AG09319 (cell line): ENCODE results near the gene CNTRL.

Source experiments
- DNase-seq: peaks from one replicate; pipeline ENCODE4 v3.0.0-alpha.2; 2010; ENCODE audit warnings: low read depth; ENCODE audit errors: extremely low read depth
- TF ChIP-seq, protein P1 (sequence below): IDR thresholded peaks from 2 replicates; pipeline ENCODE4 v1.5.1; 2011; ENCODE audit warnings: low read depth, mild to moderate bottlenecking, inconsistent platforms, low read length, moderate library complexity

The CNTRL gene

DNA sequence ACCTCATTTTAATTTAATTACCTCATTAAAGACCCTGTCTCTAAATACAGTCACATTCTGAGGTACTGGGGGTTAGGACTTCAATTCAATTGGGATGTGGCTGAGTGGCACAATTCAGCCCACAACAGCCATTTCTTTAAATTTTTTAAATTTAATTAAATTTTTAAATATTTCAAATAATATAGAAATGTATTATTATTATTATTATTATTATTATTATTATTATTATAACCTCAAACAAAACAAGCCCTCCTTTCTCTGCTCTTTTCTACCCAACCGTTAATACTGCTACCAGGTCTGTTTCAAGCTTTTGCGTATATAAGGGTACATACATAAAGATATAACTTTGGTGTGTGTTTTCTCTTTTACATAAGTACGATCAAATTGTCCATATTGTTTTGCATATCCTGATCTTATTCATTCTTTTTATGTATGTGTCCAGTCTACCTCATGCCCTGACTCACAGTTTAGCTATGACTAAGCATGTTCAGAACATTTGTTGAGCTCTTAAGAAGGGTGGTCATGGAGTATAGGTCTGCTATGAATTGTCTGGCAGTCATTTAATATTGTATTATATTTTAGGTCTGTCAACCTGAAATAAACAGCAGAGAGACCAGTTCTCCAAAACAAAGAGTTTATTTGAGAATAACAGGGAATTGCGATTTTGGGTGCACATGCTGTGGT, 143.0 kb downstream of the CNTRL start:
- DNase-seq: no peak
- TF ChIP-seq, protein P1, sequence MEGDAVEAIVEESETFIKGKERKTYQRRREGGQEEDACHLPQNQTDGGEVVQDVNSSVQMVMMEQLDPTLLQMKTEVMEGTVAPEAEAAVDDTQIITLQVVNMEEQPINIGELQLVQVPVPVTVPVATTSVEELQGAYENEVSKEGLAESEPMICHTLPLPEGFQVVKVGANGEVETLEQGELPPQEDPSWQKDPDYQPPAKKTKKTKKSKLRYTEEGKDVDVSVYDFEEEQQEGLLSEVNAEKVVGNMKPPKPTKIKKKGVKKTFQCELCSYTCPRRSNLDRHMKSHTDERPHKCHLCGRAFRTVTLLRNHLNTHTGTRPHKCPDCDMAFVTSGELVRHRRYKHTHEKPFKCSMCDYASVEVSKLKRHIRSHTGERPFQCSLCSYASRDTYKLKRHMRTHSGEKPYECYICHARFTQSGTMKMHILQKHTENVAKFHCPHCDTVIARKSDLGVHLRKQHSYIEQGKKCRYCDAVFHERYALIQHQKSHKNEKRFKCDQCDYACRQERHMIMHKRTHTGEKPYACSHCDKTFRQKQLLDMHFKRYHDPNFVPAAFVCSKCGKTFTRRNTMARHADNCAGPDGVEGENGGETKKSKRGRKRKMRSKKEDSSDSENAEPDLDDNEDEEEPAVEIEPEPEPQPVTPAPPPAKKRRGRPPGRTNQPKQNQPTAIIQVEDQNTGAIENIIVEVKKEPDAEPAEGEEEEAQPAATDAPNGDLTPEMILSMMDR: no peak

DNA sequence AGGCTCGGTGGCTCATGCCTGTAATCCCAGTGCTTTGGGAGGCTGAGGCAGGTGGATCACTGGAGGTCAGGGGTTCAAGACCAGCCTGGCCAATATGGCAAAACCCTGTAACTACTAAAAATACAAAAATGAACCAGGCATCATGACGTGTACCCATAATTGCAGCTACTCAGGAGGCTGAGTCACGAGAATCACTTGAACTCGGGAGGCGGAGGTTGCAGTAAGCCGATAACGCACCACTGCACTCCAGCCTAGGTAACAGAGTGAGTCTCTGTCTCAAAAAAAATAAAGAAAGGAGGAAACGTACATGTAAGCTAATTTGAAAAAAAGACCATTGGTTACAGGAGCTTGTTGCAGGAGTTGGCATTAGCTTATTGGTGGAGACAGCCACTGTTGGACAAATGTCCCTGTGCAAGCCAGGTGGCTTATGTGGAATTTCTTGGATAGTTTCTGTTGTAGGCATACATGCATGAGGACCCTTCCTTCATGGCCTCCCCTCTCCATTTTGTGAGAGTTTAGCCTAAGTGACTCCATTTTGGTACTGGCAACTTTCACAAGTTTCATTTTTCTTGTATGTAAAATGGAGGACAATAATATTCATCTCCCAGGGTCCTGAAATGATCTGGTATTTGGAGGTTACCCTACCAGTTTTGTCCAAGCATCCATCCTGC, 143.7 kb downstream of the CNTRL start:
- DNase-seq: no peak
- TF ChIP-seq, protein P1: no peak

DNA sequence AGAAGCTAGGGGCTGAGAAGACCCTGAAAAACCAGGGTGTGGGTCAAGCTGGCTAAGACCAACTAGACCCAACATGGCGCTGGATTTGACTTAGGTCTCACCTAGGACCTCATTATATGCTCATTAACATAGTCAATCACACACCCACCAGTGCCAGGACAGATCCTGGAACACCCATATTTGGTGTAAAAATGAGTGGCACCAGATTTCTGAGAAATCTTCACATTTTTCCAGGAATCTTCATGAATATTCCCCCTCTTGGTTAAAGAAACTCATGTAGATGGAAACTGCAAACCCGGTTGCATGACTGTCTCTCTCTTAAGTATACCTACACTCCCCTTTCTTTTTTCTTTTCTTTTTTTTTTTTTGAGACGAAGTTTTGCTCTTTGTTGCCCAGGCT, 144.8 kb downstream of the CNTRL start:
- TF ChIP-seq, protein P1: no peak
- DNase-seq: no peak

DNA sequence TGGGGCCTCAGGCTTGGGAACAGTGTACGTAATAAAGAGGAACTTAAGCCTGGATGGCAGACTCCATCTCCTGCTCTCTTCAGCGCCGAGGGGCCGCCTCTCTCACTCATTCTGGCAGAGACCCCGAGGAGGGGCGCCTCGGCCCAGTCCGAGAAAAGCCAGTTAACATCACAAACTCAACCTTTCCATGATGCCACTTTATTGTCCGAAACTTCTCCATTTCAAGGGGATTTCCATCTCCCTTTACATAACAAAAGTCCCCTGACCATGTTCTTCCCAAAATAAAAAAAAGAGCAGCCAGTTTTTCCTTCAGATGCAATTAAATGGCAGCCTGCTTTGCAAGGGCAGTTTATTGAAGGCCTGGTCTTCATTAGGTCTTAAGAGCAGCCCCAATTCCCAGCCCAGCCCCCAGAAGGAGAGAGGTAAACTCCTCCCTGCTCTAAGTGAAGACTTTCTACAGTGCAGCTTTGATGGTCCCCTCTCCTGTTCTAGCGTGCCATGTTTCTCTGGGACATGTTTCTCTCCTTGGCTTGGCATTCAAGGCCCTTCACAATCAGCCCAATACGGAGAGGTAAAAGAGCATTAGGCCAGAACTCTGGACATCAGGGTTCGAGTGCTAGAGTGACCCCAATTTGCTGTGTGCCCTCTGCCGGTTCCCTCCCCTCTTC, 146.4 kb downstream of the CNTRL start:
- no peak for DNase-seq
- TF ChIP-seq, protein P1: no peak

DNA sequence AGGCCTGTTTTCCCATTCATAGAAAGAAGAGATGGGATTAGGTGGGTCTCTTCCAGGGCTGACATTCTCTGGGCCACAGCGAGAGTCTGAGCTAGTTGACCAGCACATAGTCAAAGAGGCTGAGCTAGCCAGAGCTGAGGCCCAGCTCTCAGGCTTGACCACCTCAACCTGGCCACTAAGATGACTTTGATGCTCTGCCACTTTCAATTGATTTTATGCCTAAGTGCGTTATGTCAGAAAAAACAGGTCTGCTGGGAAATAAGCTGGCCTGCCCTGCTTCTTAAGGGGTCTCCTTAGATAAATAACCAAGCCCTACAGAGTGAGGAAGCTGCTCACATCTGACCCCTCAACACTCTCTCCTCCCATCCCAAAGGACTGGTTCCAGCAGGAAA, 146.9 kb downstream of the CNTRL start:
- DNase-seq: no peak
- TF ChIP-seq, protein P1: no peak

DNA sequence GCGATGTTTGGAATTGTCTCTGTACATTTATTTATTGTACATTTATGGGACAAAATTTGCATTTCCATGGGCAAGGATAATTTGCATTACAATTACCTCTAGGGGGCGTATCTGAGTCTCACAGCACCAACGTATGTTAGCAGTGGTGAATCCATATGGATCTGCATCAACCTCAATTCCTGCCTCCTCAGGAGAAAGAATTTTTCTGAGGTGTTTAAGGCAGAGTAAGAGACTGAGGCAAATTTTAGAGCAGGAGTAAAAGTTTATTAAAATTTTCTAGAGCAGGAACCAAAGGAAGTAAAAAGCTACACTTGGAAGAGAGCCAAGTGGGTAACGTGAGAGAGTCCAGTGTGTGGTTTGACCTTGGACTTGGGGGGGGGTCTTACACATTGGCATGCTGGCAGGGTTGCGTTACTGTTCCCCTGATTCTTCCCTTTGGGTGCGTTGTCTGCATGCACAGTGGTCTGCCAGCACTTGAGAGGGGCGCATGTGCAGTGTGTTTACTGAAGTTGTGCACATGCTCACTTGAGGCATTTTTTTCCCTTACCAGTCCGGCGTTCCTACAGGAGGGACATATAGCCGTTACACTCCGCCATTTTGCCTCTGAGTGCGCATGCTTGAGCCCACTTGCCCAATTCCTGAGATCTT, 147.9 kb downstream of the CNTRL start:
- TF ChIP-seq, protein P1: peak; percentile 64
- DNase-seq: no peak
